ACHN (cell line): ENCODE data around the gene PCDHGA3.
"Not testable (repeated sequence)": the region's sequence is repeated elsewhere in the genome, so short reads cannot be mapped to it uniquely, and the experiment has no call there.

Experiments used
- DNase-seq: peaks from one replicate; pipeline ENCODE4 v3.0.0-alpha.2; 2015
- in situ Hi-C: cut with HindIII; loops from 2 replicates; pipeline ENCODE4 v1.10.0; 2017; ENCODE audit warnings: low sequenced_read_pairs, low pct_ligation_motif_present, low pct_unique_long_range_greater_than_20kb

PCDHGA3 gene

GRCh38 chr5:141373673-141374317 lies 30.2 kb downstream of the PCDHGA3 start, which contains the start of gene PCDHGA6:
PCDHGA6 (plus strand) TSS chr5:141373891; CDS start chr5:141374084, 193 bp downstream.
- in situ Hi-C loops: no loop called here
- DNase-seq: peak; percentile 40

- in situ Hi-C loops: no loop called here
- DNase-seq: no peak
Observed at GRCh38 chr5:141374627-141375026, 31.0 kb downstream of the PCDHGA3 start.

DNA sequence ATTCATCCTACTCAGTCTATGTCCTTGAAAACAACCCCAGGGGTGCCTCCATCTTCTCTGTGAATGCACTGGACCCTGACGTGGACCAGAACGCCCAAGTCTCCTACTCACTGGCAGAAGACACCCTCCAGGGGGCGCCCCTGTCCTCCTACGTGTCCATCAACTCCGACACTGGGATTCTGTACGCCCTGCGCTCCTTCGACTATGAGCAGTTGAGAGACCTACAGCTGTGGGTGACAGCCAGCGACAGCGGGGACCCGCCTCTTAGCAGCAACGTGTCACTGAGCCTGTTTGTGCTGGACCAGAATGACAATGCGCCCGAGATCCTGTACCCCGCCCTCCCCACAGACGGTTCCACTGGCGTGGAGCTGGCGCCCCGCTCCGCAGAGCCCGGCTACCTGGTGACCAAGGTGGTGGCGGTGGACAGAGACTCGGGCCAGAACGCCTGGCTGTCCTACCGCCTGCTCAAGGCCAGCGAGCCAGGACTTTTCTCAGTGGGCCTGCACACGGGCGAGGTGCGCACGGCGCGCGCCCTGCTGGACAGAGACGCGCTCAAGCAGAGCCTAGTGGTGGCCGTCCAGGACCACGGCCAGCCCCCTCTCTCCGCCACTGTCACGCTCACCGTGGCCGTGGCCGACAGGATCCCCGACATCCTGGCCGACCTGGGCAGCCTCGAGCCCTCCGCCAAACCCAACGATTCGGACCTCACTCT lies 32.0 kb downstream of the PCDHGA3 start:
- in situ Hi-C loops, DNase-seq: not testable (repeated sequence)

DNA sequence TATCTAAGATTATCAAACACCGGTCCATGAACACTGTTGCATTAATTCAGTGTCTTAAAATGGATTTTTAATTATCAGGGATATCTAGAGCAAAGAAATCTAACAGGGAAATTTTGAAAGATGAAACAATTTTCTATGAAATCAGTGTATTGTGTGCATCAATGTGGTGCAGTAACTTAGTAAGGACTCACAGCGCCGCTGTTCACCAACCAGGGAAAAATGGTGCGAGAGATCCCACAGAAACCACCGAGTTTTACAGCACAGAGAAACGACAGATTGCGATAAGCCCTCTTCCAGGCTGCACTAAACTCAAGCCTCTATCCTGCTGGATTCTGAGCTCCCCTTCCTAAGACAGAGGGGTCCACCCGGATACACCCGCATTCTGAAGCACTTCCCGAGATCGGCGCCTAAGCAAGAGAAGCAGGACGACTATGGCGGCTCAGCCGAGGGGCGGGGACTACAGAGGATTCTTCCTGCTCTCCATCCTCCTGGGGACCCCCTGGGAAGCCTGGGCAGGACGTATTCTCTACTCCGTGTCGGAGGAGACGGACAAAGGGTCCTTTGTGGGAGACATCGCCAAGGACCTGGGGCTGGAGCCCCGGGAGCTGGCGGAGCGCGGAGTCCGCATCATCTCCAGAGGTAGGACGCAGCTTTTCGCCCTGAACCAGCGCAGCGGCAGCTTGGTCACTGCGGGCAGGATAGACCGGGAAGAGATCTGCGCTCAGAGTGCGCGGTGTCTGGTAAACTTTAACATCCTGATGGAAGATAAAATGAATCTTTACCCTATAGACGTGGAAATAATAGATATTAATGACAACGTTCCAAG lies 39.1 kb downstream of the PCDHGA3 start, which contains the start of gene PCDHGA7:
TSS of gene PCDHGA7 (plus strand) at position 274 of the 826 bp plus-strand sequence. CDS start at position 432, 158 bp downstream.
- in situ Hi-C loops: no loop called here
- DNase-seq: peak; percentile 60

DNA sequence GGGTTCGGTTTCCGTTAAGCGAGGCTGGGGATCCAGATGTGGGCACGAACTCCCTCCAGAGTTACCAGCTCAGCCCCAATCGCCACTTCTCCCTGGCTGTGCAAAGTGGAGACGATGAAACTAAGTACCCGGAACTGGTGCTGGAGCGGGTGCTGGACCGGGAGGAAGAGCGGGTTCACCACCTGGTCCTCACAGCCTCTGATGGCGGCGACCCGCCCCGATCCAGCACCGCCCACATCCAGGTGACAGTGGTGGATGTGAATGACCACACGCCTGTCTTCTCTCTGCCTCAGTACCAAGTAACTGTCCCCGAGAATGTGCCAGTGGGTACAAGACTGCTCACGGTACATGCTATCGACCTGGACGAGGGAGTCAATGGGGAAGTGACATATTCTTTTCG lies 39.7 kb downstream of the PCDHGA3 start:
- no peak for DNase-seq
- in situ Hi-C loops: no loop called here

- in situ Hi-C loops: no loop called here
- no peak for DNase-seq
Observed at GRCh38 chr5:141384471-141385267, 41.0 kb downstream of the PCDHGA3 start.

GRCh38 chr5:141387557-141388311 lies 44.1 kb downstream of the PCDHGA3 start, which contains the start of gene PCDHGB4:
PCDHGB4 (plus strand) TSS chr5:141387698; CDS start chr5:141387885, 187 bp downstream.
- DNase-seq, in situ Hi-C loops: not testable (repeated sequence)

DNA sequence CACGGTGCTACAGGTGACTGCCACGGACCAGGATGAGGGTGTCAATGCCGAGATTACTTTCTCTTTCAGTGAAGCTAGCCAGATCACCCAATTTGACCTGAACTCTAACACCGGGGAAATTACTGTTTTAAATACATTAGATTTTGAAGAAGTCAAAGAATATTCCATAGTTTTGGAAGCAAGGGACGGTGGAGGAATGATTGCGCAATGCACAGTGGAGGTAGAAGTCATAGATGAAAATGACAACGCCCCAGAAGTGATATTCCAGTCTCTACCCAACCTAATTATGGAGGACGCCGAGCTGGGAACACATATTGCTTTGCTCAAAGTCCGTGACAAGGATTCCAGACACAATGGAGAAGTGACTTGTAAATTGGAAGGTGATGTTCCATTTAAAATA lies 45.0 kb downstream of the PCDHGA3 start:
- DNase-seq: no peak
- in situ Hi-C loops: no loop called here

GRCh38 chr5:141389153-141390042 lies 45.8 kb downstream of the PCDHGA3 start:
- no peak for DNase-seq
- in situ Hi-C loops: no loop called here

DNA sequence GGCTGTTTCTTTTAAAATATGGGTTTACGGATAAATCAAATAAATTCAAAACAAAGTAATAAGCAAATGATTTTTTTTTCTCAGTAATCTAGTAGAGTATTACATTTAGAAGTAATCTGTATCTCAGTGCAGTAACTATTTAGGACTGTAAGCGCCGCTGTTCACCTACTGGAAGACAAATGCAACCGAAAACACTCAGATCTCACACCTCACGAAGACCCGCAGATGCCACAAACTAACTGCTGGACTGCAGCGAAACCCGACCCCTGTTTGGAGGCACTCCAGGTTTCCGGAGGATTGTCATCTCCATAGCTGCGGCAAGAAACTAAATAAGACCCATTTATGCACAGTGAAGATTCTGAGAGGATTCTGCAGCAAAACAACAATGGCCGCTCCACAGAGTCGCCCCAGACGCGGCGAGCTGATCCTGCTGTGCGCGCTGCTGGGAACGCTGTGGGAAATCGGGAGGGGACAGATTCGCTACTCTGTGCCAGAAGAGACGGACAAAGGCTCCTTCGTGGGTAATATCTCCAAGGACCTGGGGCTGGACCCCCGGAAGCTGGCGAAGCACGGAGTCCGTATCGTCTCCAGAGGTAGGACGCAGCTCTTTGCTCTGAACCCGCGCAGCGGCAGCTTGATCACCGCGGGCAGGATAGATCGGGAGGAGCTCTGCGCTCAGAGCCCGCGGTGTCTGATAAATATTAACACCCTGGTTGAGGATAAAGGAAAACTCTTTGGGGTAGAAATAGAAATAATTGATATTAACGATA lies 49.0 kb downstream of the PCDHGA3 start, which contains the start of gene PCDHGA8:
TSS of gene PCDHGA8 (plus strand) at position 205 of the 770 bp plus-strand sequence. CDS start at position 386, 181 bp downstream.
- in situ Hi-C loops: no loop called here
- no peak for DNase-seq

GRCh38 chr5:141393267-141393666 lies 49.6 kb downstream of the PCDHGA3 start:
- in situ Hi-C loops: no loop called here
- no peak for DNase-seq

DNA sequence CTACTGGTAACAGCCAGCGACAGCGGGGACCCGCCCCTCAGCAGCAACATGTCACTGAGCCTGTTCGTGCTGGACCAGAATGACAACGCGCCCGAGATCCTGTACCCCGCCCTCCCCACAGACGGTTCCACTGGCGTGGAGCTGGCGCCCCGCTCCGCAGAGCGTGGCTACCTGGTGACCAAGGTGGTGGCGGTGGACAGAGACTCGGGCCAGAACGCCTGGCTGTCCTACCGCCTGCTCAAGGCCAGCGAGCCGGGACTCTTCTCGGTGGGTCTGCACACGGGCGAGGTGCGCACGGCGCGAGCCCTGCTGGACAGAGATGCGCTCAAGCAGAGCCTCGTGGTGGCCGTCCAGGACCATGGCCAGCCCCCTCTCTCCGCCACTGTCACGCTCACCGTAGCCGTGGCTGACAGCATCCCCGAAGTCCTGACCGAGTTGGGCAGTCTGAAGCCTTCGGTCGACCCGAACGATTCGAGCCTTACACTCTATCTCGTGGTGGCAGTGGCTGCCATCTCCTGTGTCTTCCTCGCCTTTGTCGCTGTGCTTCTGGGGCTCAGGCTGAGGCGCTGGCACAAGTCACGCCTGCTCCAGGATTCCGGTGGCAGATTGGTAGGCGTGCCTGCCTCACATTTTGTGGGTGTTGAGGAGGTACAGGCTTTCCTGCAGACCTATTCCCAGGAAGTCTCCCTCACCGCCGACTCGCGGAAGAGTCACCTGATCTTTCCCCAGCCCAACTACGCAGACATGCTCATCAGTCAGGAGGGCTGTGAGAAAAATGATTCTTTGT lies 51.0 kb downstream of the PCDHGA3 start:
- DNase-seq, in situ Hi-C loops: not testable (repeated sequence)
